GM12878 (cell line): ENCODE measurements around the gene SCN8A.

ENCODE experiments used
- CTCF ChIP-seq, 3 experiments: IDR thresholded peaks in 2 of 3; conservative IDR thresholded peaks in 1 of 3; 2 replicates each; pipeline ENCODE4 v1.5.1; 2011; ENCODE audit warnings: low read depth in 3 of 3, low read length in 3 of 3, mild to moderate bottlenecking in 3 of 3, control low read depth in 2 of 3, moderate library complexity in 2 of 3, inconsistent platforms in 1 of 3, mixed read lengths in 1 of 3; ENCODE audit not compliant: control insufficient read depth in 2 of 3, insufficient read depth in 1 of 3; ENCODE audit errors: extremely low read depth in 1 of 3
- EP300 ChIP-seq, 2 experiments: fragments of 150-350 bp in 1 of 2; IDR thresholded peaks; 2 replicates each; pipeline ENCODE4 v1.6.1; 2011 to 2012; ENCODE audit warnings: low read depth in 2 of 2, low read length in 2 of 2, borderline replicate concordance in 1 of 2, improper control_type of control experiment in 1 of 2, inconsistent platforms in 1 of 2; ENCODE audit not compliant: control insufficient read depth in 1 of 2
- REST ChIP-seq: IDR thresholded peaks from 2 replicates; pipeline ENCODE4 v1.6.1; 2012; ENCODE audit warnings: mild to moderate bottlenecking, low read depth, low read length
- SUZ12 ChIP-seq: fragments of 200-600 bp; sonication (generic); IDR thresholded peaks from one replicate; pipeline ENCODE4 v1.6.1; 2018; ENCODE audit warnings: antibody characterized with exemption, mild to moderate bottlenecking; ENCODE audit not compliant: unreplicated experiment

GRCh38 chr12:51826881-51827280, 235.8 kb downstream of the SCN8A start:
- no peak for TF ChIP-seq SUZ12
- TF ChIP-seq EP300 (IDR thresholded peaks at IDR 0.05; ENCODE audit: borderline replicate concordance in 1 of 2, control insufficient read depth in 1 of 2, low read depth in 2 of 2, low read length in 2 of 2), result no peak
- TF ChIP-seq CTCF (IDR thresholded peaks at IDR 0.05 in 2 of 3, conservative IDR thresholded peaks at IDR 0.05 in 1 of 3; ENCODE audit: control insufficient read depth in 2 of 3, extremely low read depth in 1 of 3, insufficient read depth in 1 of 3, low read depth in 3 of 3, low read length in 3 of 3), result no peak
- TF ChIP-seq REST, result no peak
